ENCODE measurements around the gene GNAT2.
"Not testable (repeated sequence)": the region's sequence is repeated elsewhere in the genome, so short reads cannot be mapped to it uniquely, and the experiment has no call there.

GNAT2 gene

DNA sequence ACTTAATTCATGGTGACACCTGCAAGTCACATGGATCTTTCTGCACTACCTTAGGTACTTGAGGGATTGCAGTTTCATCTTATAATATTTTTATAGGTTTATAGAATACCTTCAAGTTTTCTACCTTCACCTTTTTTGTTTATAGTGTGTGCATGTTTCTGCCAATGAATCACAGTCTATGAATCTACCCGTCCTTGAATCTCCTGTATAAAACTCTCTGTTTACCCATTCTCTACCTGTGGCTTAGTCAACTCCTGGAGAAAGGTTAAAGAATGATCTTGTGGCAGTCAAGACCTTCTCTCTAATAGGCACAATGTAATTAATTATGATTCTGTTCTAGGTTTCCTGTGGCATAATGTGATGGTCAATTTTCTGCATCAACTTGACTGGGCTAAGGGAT, 45.3 kb upstream of the GNAT2 start:
- Histone ChIP-seq H3K27me3 (ENCODE audit: low read depth, low read length) (no peaks in the 10 kb centered on the region), H3K27ac (ENCODE audit: low read length) (no peak overlapping the region), H3K9ac (ENCODE audit: low read length) (no peak overlapping the region), H3K9me3 (ENCODE audit: insufficient read depth, low read length) (no peaks in the 10 kb centered on the region), H3K4me3 (ENCODE audit: low read length) (no peak overlapping the region), H3K4me2 (ENCODE audit: low read length) (no peak overlapping the region), H3K36me3 (replicated peaks; ENCODE audit: low read depth, low read length) (no peaks in the 10 kb centered on the region), H3K4me1 (ENCODE audit: low read length) (peaks cover 15% of the 10 kb centered on the region), H4K20me1 (ENCODE audit: insufficient read depth, low read length) (no peaks in the 10 kb centered on the region), H3K79me2 (ENCODE audit: low read length) (no peaks in the 10 kb centered on the region), H2AFZ (ENCODE audit: low read depth, low read length) (no peak overlapping the region)
- TF ChIP-seq, protein P1, sequence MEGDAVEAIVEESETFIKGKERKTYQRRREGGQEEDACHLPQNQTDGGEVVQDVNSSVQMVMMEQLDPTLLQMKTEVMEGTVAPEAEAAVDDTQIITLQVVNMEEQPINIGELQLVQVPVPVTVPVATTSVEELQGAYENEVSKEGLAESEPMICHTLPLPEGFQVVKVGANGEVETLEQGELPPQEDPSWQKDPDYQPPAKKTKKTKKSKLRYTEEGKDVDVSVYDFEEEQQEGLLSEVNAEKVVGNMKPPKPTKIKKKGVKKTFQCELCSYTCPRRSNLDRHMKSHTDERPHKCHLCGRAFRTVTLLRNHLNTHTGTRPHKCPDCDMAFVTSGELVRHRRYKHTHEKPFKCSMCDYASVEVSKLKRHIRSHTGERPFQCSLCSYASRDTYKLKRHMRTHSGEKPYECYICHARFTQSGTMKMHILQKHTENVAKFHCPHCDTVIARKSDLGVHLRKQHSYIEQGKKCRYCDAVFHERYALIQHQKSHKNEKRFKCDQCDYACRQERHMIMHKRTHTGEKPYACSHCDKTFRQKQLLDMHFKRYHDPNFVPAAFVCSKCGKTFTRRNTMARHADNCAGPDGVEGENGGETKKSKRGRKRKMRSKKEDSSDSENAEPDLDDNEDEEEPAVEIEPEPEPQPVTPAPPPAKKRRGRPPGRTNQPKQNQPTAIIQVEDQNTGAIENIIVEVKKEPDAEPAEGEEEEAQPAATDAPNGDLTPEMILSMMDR (IDR thresholded peaks at IDR 0.05; ENCODE audit: low read depth, low read length): no peak
- no peak for TF ChIP-seq EZH2phosphoT487 (IDR thresholded peaks at IDR 0.05; ENCODE audit: low read depth)

DNA sequence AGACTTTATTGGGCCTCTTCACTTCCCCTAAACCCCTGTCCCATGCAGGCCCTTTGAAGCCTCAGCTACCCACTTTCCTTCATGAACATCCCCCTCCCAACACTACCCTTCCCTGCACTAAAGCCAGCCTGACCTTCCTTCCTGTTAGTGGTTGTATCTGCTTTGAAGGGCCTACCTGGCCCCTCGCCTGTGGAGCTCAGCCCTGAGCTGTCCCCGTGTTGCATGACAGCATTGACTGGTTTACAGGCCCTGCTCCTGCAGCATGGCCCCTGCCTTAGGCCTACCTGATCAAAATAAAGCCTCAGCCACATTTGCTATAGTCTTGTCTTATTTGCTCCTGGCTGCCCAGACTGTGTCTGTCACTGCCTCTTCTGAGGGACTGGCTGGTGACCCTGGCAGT, 42.0 kb upstream of the GNAT2 start:
- no peaks in the 10 kb centered on the region for H3K36me3 ChIP-seq (replicated peaks; ENCODE audit: low read depth, low read length)
- no peak overlapping the region for H2AFZ ChIP-seq (ENCODE audit: low read depth, low read length)
- no peak overlapping the region for H3K27ac ChIP-seq (ENCODE audit: low read length)
- no peaks in the 10 kb centered on the region for H4K20me1 ChIP-seq (ENCODE audit: insufficient read depth, low read length)
- no peaks in the 10 kb centered on the region for H3K27me3 ChIP-seq (ENCODE audit: low read depth, low read length)
- H3K4me1 ChIP-seq (ENCODE audit: low read length): peaks cover 10% of the 10 kb centered on the region
- no peaks in the 10 kb centered on the region for H3K9me3 ChIP-seq (ENCODE audit: insufficient read depth, low read length)
- H3K9ac ChIP-seq (ENCODE audit: low read length): no peak overlapping the region
- H3K4me3 ChIP-seq (ENCODE audit: low read length): no peak overlapping the region
- H3K4me2 ChIP-seq (ENCODE audit: low read length): no peak overlapping the region
- no peaks in the 10 kb centered on the region for H3K79me2 ChIP-seq (ENCODE audit: low read length)
- TF ChIP-seq, protein P1 (IDR thresholded peaks at IDR 0.05; ENCODE audit: low read depth, low read length): no peak
- TF ChIP-seq EZH2phosphoT487 (IDR thresholded peaks at IDR 0.05; ENCODE audit: low read depth): no peak

DNA sequence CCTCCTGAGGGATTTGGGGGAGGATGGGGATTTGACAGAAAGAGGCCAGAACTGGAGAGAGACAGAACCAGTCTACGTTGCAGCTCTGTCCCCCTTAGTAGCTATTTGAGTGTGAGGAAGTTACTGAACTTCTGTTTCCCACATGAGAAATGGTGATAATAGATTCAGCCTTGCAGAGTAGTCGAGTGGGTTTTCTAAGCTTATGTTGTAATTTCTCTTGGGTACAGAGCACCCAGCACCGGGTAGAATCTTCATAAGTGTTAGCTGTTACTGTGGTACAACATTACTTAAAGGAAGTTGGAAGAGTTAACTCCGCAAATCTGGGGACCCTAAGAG, 41.2 kb upstream of the GNAT2 start:
- H3K79me2 ChIP-seq (ENCODE audit: low read length); H3K4me3 ChIP-seq (ENCODE audit: low read length); H3K36me3 ChIP-seq (replicated peaks; ENCODE audit: low read depth, low read length); H3K4me2 ChIP-seq (ENCODE audit: low read length); H3K4me1 ChIP-seq (ENCODE audit: low read length); H3K27ac ChIP-seq (ENCODE audit: low read length); H3K9me3 ChIP-seq (ENCODE audit: insufficient read depth, low read length); H4K20me1 ChIP-seq (ENCODE audit: insufficient read depth, low read length); H3K27me3 ChIP-seq (ENCODE audit: low read depth, low read length); H3K9ac ChIP-seq (ENCODE audit: low read length); H2AFZ ChIP-seq (ENCODE audit: low read depth, low read length): not testable (repeated sequence)

DNA sequence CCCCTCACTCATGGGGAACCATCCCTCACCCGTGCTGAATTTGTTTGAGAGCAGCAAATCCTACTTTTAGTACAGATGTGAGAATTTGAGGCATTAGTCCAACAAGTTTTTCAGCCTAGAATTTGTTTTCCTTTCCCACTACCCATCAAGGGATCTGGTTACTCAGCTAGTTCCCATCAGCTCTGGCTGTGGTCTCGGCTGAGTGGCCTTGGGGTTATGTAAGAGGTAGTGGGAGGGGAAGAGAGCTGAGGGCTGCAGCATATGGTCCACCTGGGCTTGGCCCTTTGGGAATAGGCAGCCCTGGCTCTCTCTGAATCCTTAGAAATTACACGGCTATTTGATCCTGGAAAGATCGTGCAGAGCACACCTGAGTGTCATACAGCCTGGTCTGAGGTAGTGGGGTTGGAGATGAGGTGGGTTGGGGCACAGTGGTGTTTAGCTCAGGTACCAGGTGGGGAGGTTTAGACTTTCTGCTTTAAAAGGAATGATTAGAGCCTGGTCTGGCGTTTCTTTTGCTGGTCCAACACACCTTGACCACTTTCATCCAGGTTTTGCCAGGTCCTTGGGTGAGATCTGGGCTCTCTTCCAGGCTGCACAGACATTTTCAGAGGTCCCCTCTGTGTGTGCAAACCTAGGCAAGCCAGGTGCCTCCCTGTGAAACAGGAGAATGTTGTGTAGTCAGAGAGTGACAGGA, 40.7 kb upstream of the GNAT2 start:
- H3K9ac ChIP-seq (ENCODE audit: low read length): no peak overlapping the region
- no peaks in the 10 kb centered on the region for H4K20me1 ChIP-seq (ENCODE audit: insufficient read depth, low read length)
- no peaks in the 10 kb centered on the region for H3K9me3 ChIP-seq (ENCODE audit: insufficient read depth, low read length)
- H3K4me2 ChIP-seq (ENCODE audit: low read length): no peak overlapping the region
- no peaks in the 10 kb centered on the region for H3K36me3 ChIP-seq (replicated peaks; ENCODE audit: low read depth, low read length)
- no peak overlapping the region for H3K4me3 ChIP-seq (ENCODE audit: low read length)
- no peaks in the 10 kb centered on the region for H3K79me2 ChIP-seq (ENCODE audit: low read length)
- no peak overlapping the region for H3K27ac ChIP-seq (ENCODE audit: low read length)
- TF ChIP-seq EZH2phosphoT487 (IDR thresholded peaks at IDR 0.05; ENCODE audit: low read depth): no peak
- TF ChIP-seq, protein P1 (IDR thresholded peaks at IDR 0.05; ENCODE audit: low read depth, low read length): no peak
- peaks cover 11% of the 10 kb centered on the region for H3K4me1 ChIP-seq (ENCODE audit: low read length)
- no peaks in the 10 kb centered on the region for H3K27me3 ChIP-seq (ENCODE audit: low read depth, low read length)
- no peak overlapping the region for H2AFZ ChIP-seq (ENCODE audit: low read depth, low read length)

Measured in OCI-LY3 (cell line).